ENCODE results near the gene SLC12A2. TPM values are rescaled to one million over a fixed set of nuclear protein-coding genes. Genes with fewer than 3 reads are reported as not detected.

SLC12A2 gene
- total RNA-seq (2014; rRNA removed; shearing (Covaris generic)) (20.6 and 24.1 TPM in 2 replicates), total RNA-seq (2022) (25.5 and 36.5 TPM in 2 replicates), Bru-seq, nascent RNA (percentile 88 among the genes with signal in this experiment), BruChase-seq, experiment 1, labeled RNA remaining after a 6-hour chase (percentile 70 among the genes with signal in this experiment), BruChase-seq, experiment 2, labeled RNA remaining after a 2-hour chase (percentile 79 among the genes with signal in this experiment)
- long read RNA-seq, full-length matches to known transcripts: 10 of 18 reads
- long read RNA-seq, partial matches to known transcripts: 1 of 18 reads
- long read RNA-seq, other reads (novel, unspliced or antisense): 7 of 18 reads

GRCh38 chr5:128083033-128083810 lies at the start of gene SLC12A2:
SLC12A2 (plus strand) TSS chr5:128083766; CDS start chr5:128083955, 189 bp downstream.
- H4K20me1 ChIP-seq (ENCODE audit: insufficient read depth, low read length): peaks cover 35% of the 10 kb centered on the region; the same call in 1 of the 2 replicates
- no peak for TF ChIP-seq EZH2phosphoT487 (IDR thresholded peaks at IDR 0.05; ENCODE audit: borderline replicate concordance, low read depth, low read length)
- no peak for TF ChIP-seq CTCF (conservative IDR thresholded peaks at IDR 0.05; ENCODE audit: low read length)
- H3K9me2 ChIP-seq (ENCODE audit: insufficient read depth, low read length): no peaks in the 10 kb centered on the region
- H3K4me3 ChIP-seq (ENCODE audit: low read depth, low read length, poor library complexity, severe bottlenecking): peak within 1 kb of the TSS; percentile 83
- ChIA-PET POLR2A (interaction anchor here (0.6 to 1.9 kb wide), 8 partner anchors 9 to 85 kb away, joined by 3 to 5 read pairs (median 4); no protein-coding TSS in a partner anchor), CTCF (ENCODE audit: unreplicated experiment) (no interaction called here)
- intact Hi-C loops (cut with micrococcal nuclease; ENCODE audit: unreplicated experiment): loop anchor here (2.0 to 5.0 kb wide), 4 partner anchors 176 to 1476 kb away; partner anchors contain the start of genes LMNB1 and PRRC1
- peak within 1 kb of the TSS; percentile 98 for H3K4me2 ChIP-seq (ENCODE audit: low read length)
- H3K79me2 ChIP-seq (ENCODE audit: insufficient read depth, low read depth, low read length): peaks cover 87% of the 10 kb centered on the region
- BruUV-seq (replicated peaks): no TSS peak
- H3K9me3 ChIP-seq (ENCODE audit: low read length): no peaks in the 10 kb centered on the region
- DNase-seq (ENCODE audit: low spot score): peak; percentile 96
- peak within 1 kb of the TSS; percentile 54; the same call in 1 of the 2 replicates for H2AFZ ChIP-seq (ENCODE audit: low read length)
- peak within 1 kb of the TSS; percentile 92 for H3K27ac ChIP-seq (ENCODE audit: low read depth, low read length, poor library complexity, severe bottlenecking)
- H3K36me3 ChIP-seq (ENCODE audit: insufficient read depth, low read length): peaks cover 32% of the 10 kb centered on the region
- peaks cover 43% of the 10 kb centered on the region for H3K4me1 ChIP-seq (ENCODE audit: insufficient read depth, low read length, poor library complexity, severe bottlenecking)

- Histone ChIP-seq H3K27ac (ENCODE audit: low read depth, low read length, poor library complexity, severe bottlenecking) (no peak overlapping the region), H3K36me3 (ENCODE audit: insufficient read depth, low read length) (peaks cover 67% of the 10 kb centered on the region), H4K20me1 (ENCODE audit: insufficient read depth, low read length) (no peaks in the 10 kb centered on the region), H3K9me2 (ENCODE audit: insufficient read depth, low read length) (no peaks in the 10 kb centered on the region), H3K4me2 (ENCODE audit: low read length) (no peak overlapping the region), H3K4me1 (ENCODE audit: insufficient read depth, low read length, poor library complexity, severe bottlenecking) (no peaks in the 10 kb centered on the region), H2AFZ (ENCODE audit: low read length) (no peak overlapping the region), H3K79me2 (ENCODE audit: insufficient read depth, low read depth, low read length) (peaks cover 14% of the 10 kb centered on the region; the same call in 1 of the 2 replicates), H3K4me3 (ENCODE audit: low read depth, low read length, poor library complexity, severe bottlenecking) (no peak overlapping the region), H3K9me3 (ENCODE audit: low read length) (peaks cover 23% of the 10 kb centered on the region)
- TF ChIP-seq EZH2phosphoT487 (IDR thresholded peaks at IDR 0.05; ENCODE audit: borderline replicate concordance, low read depth, low read length) (no peak), CTCF (conservative IDR thresholded peaks at IDR 0.05; ENCODE audit: low read length) (no peak)
- ChIA-PET POLR2A (interaction anchor here (1.1 to 1.7 kb wide), 2 partner anchors 10 to 38 kb away, joined by 4 to 9 read pairs; no protein-coding TSS in a partner anchor), CTCF (ENCODE audit: unreplicated experiment) (no interaction called here)
- no TSS peak for BruUV-seq (replicated peaks)
- DNase-seq (ENCODE audit: low spot score): no peak
- intact Hi-C loops (cut with micrococcal nuclease; ENCODE audit: unreplicated experiment): no loop called here
These were observed 47.9 kb upstream of the SLC12A2 start for GRCh38 chr5:128035689-128036088.
